OCI-LY1 (cell line): ENCODE results near the gene CCDC187.
A peak's percentile ranks its signal among the peaks of the same experiment; 100 is the strongest.

ENCODE experiments used
- H2AFZ ChIP-seq: fragments of 200-600 bp; sonication (generic), shearing (Covaris generic); 2 replicates; pipeline ENCODE4 v1.6.0; 2014; ENCODE audit warnings: antibody characterized with exemption, mild to moderate bottlenecking, low read length
- H3F3A ChIP-seq: fragments of 200-600 bp; sonication (generic), shearing (Covaris generic); 2 replicates; pipeline ENCODE4 v1.6.0; 2014; ENCODE audit warnings: mild to moderate bottlenecking, antibody characterized with exemption, low read length, moderate library complexity; ENCODE audit not compliant: insufficient read depth
- H3K27ac ChIP-seq: fragments of 200-600 bp; sonication (generic); 2 replicates; pipeline ENCODE4 v1.5.1; 2014; ENCODE audit warnings: low read length, mixed run types, mild to moderate bottlenecking, low read depth; ENCODE audit not compliant: poor library complexity, severe bottlenecking
- H3K27me3 ChIP-seq: fragments of 200-600 bp; sonication (generic); 2 replicates; pipeline ENCODE4 v1.6.0; 2014; ENCODE audit warnings: antibody characterized with exemption, mild to moderate bottlenecking, low read length, moderate library complexity; ENCODE audit not compliant: insufficient read depth
- H3K36me3 ChIP-seq: fragments of 200-600 bp; sonication (generic); 2 replicates; pipeline ENCODE4 v1.6.1; 2014; ENCODE audit warnings: mild to moderate bottlenecking, antibody characterized with exemption, low read length, moderate library complexity, mixed read lengths; ENCODE audit not compliant: insufficient read depth
- H3K4me1 ChIP-seq: fragments of 200-600 bp; sonication (generic); 2 replicates; pipeline ENCODE4 v1.5.1; 2014; ENCODE audit warnings: mild to moderate bottlenecking, low read length, moderate library complexity; ENCODE audit not compliant: insufficient read depth, severe bottlenecking
- H3K4me2 ChIP-seq: fragments of 200-600 bp; sonication (generic), shearing (Covaris generic); 2 replicates; pipeline ENCODE4 v1.6.1; 2014; ENCODE audit warnings: low read length
- H3K4me3 ChIP-seq: fragments of 200-600 bp; sonication (generic); 2 replicates; pipeline ENCODE4 v1.5.1; 2014; ENCODE audit warnings: low read length, low read depth, mild to moderate bottlenecking, mixed read lengths; ENCODE audit not compliant: poor library complexity, severe bottlenecking
- H3K79me2 ChIP-seq: fragments of 200-600 bp; shearing (Covaris generic); 2 replicates; pipeline ENCODE4 v1.6.1; 2016; ENCODE audit warnings: mixed run types, low read length, mixed read lengths; ENCODE audit not compliant: insufficient read depth
- H3K9ac ChIP-seq: fragments of 200-600 bp; sonication (generic), shearing (Covaris generic); 2 replicates; pipeline ENCODE4 v1.6.1; 2014; ENCODE audit warnings: mild to moderate bottlenecking, low read length, mixed read lengths
- H3K9me2 ChIP-seq: fragments of 200-600 bp; sonication (generic), shearing (Covaris generic); 2 replicates; pipeline ENCODE4 v1.6.1; 2014; ENCODE audit warnings: low read depth, mild to moderate bottlenecking, low read length, mixed read lengths
- H3K9me3 ChIP-seq: fragments of 200-600 bp; shearing (Covaris generic); 2 replicates; pipeline ENCODE4 v1.6.1; 2014; ENCODE audit warnings: low read length, mixed read lengths
- H4K20me1 ChIP-seq: fragments of 200-600 bp; sonication (generic), shearing (Covaris generic); 2 replicates; pipeline ENCODE4 v1.6.0; 2016; ENCODE audit warnings: mild to moderate bottlenecking, low read length; ENCODE audit not compliant: insufficient read depth
- EZH2 ChIP-seq: fragments of 200-600 bp; sonication (generic), shearing (Covaris generic); IDR thresholded peaks from 2 replicates; pipeline ENCODE4 v1.8.0; 2017; ENCODE audit warnings: borderline replicate concordance, mixed run types, mild to moderate bottlenecking, antibody characterized with exemption, low read length, moderate library complexity, mixed read lengths
- TF ChIP-seq, protein P1 (sequence below): fragments of 200-600 bp; sonication (generic), shearing (Covaris generic); IDR thresholded peaks from 2 replicates; pipeline ENCODE4 v1.5.1; 2017; ENCODE audit warnings: mild to moderate bottlenecking, antibody characterized with exemption, low read length, moderate library complexity, mixed read lengths

Gene CCDC187

DNA sequence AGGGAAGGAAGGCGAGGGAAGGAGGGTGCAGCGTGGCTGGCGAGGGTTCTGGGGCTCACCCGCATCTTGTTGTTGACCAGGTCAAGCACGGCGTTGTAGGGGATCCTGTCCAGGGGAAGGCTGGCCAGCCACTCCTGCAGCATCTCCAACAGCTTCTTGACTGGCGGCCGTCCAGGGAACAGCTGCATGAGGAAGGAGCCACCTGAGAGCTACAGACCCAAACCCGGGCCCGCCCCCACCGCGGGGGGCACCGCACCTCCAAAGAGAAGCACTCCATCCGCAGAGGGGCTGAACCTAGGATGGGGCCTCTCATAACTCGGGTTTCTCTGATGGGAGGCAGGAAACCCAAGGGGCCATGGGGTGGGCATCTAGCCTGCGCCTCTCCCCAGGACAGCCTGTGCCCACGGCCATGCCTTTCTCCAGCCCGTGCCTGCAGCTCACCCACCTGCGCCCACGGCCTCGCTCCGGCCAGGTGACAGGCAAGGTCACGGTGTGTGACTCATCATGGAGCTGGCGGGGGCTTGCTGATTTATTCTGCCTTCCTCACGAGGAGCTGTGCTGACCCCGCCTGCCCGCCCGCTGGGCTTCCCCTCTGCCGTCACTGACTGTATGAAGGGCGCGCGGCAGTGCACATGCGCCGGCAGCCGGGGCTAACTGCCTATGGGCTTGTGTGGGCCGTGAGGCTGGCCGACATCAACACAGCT lies 87.2 kb downstream of the CCDC187 start:
- H2AFZ ChIP-seq: no peak overlapping the region
- H3K27me3 ChIP-seq: no peaks in the 10 kb centered on the region
- TF ChIP-seq, protein P1, sequence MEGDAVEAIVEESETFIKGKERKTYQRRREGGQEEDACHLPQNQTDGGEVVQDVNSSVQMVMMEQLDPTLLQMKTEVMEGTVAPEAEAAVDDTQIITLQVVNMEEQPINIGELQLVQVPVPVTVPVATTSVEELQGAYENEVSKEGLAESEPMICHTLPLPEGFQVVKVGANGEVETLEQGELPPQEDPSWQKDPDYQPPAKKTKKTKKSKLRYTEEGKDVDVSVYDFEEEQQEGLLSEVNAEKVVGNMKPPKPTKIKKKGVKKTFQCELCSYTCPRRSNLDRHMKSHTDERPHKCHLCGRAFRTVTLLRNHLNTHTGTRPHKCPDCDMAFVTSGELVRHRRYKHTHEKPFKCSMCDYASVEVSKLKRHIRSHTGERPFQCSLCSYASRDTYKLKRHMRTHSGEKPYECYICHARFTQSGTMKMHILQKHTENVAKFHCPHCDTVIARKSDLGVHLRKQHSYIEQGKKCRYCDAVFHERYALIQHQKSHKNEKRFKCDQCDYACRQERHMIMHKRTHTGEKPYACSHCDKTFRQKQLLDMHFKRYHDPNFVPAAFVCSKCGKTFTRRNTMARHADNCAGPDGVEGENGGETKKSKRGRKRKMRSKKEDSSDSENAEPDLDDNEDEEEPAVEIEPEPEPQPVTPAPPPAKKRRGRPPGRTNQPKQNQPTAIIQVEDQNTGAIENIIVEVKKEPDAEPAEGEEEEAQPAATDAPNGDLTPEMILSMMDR: no peak
- TF ChIP-seq EZH2: no peak
- H3K27ac ChIP-seq: no peak overlapping the region
- H3K9me2 ChIP-seq: no peaks in the 10 kb centered on the region
- H3K9me3 ChIP-seq: peaks cover 6% of the 10 kb centered on the region; the same call in 1 of the 2 replicates
- no peak overlapping the region for H3K9ac ChIP-seq
- no peaks in the 10 kb centered on the region for H3F3A ChIP-seq
- no peaks in the 10 kb centered on the region for H3K79me2 ChIP-seq
- no peak overlapping the region for H3K4me3 ChIP-seq
- peaks cover 27% of the 10 kb centered on the region for H3K4me1 ChIP-seq
- H3K4me2 ChIP-seq: no peak overlapping the region
- H3K36me3 ChIP-seq: peaks cover 97% of the 10 kb centered on the region
- H4K20me1 ChIP-seq: no peaks in the 10 kb centered on the region

DNA sequence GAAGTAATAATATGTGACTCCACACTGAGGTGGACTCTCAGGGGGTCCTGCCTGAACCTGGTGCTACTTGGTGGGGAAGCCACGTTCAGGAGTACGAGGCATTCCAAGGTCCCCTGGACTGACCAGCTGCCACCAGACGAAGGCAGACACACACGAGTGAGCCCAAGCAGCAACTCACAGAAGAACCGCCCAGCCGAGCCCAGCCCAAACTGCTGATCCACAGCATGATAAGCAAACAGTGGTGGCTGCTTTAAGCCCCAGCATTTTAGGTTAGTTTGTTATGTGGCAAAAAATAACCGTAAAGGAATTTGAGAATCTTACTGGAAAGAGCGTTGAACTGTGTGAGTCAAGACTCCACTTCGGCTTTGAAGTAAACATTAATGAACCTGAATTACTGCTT lies 90.2 kb downstream of the CCDC187 start:
- Histone ChIP-seq H3K27me3 (no peaks in the 10 kb centered on the region), H3K36me3 (peaks cover 100% of the 10 kb centered on the region), H3K4me2 (no peak overlapping the region), H3K9ac (no peak overlapping the region), H3K9me3 (peaks cover 6% of the 10 kb centered on the region; the same call in 1 of the 2 replicates), H4K20me1 (no peaks in the 10 kb centered on the region), H3K79me2 (no peaks in the 10 kb centered on the region), H3K4me3 (no peak overlapping the region), H2AFZ (no peak overlapping the region), H3K9me2 (no peaks in the 10 kb centered on the region), H3K27ac (no peak overlapping the region), H3K4me1 (peaks cover 34% of the 10 kb centered on the region), H3F3A (no peaks in the 10 kb centered on the region)
- TF ChIP-seq, protein P1: no peak
- TF ChIP-seq EZH2: no peak

DNA sequence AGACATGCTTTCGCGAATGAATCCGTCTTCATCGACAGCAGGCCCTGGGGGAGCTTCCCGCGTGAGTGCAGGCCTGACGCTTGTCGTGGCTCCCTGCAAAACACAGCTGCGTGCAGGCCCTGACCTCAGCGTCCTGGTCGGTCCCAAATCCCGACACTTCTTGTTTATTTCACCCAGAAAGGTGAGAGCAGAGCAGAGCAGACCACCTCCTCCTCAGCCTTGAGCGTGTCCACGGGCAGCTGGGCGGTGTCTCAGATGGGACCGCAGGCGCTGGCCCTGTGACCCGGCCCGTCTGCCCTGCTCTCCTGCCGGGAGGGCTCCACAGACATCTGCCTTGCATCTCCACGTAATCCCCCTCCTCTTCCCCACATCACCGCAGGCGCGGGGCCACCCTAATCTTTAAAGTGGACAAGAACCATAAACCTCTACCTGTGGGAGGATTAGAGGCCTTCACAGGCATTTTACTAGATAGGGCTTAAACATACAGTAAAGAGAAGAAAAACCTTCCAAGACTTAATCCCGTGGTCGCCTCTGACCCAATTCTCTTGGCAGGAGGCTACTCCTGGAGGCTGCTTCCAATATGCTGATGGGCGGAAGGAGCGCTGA lies 91.4 kb downstream of the CCDC187 start:
- H3K9ac ChIP-seq: no peak overlapping the region
- peak overlapping the region; percentile 66 for H3K27ac ChIP-seq
- H3K9me3 ChIP-seq: peaks cover 6% of the 10 kb centered on the region; the same call in 1 of the 2 replicates
- no peaks in the 10 kb centered on the region for H3F3A ChIP-seq
- H3K27me3 ChIP-seq: no peaks in the 10 kb centered on the region
- H3K4me1 ChIP-seq: peaks cover 46% of the 10 kb centered on the region
- no peaks in the 10 kb centered on the region for H4K20me1 ChIP-seq
- H2AFZ ChIP-seq: no peak overlapping the region
- no peak overlapping the region; the same call in 1 of the 2 replicates for H3K4me2 ChIP-seq
- peaks cover 96% of the 10 kb centered on the region for H3K36me3 ChIP-seq
- H3K79me2 ChIP-seq: no peaks in the 10 kb centered on the region
- TF ChIP-seq EZH2: no peak
- TF ChIP-seq, protein P1: no peak
- no peaks in the 10 kb centered on the region for H3K9me2 ChIP-seq
- H3K4me3 ChIP-seq: no peak overlapping the region
